Tibial artery (tissue), 4 donors: ENCODE data around the gene ASAP2.

Experiments used
- DNase-seq, 2 donors: peaks; one replicate each; pipeline ENCODE4 v3.0.0-alpha.2; 2019
- H3K27ac ChIP-seq, 2 donors: fragments of 200-600 bp; sonication (generic) in 1 of 2; 1 replicate in 1 of 2; 2 replicates in 1 of 2; pipeline ENCODE4 v1.5.1; 2018 to 2019; ENCODE audit warnings: mild to moderate bottlenecking in 1 of 2
- H3K27me3 ChIP-seq, 2 donors: fragments of 200-600 bp; sonication (generic) in 1 of 2; one replicate each; pipeline versions ENCODE4 v1.5.1 to v1.6.0; 2016 to 2019
- H3K36me3 ChIP-seq, 3 donors: fragments of 200-600 bp; sonication (generic) in 2 of 3; one replicate each; pipeline ENCODE4 v1.5.1; 2016 to 2019; ENCODE audit warnings: mild to moderate bottlenecking in 2 of 3
- H3K4me1 ChIP-seq, 4 donors: fragments of 200-600 bp; sonication (generic) in 2 of 4; 1 replicate in 3 of 4; 2 replicates in 1 of 4; pipeline ENCODE4 v1.5.1; 2016 to 2019
- H3K4me3 ChIP-seq, 2 donors: fragments of 200-600 bp; sonication (generic) in 1 of 2; 1 replicate in 1 of 2; 2 replicates in 1 of 2; pipeline ENCODE4 v1.5.1; 2018 to 2019; ENCODE audit warnings: mild to moderate bottlenecking in 2 of 2
- H3K9me3 ChIP-seq, 3 donors: fragments of 200-600 bp; sonication (generic) in 1 of 3; one replicate each; pipeline ENCODE4 v1.5.1; 2016 to 2019
- CTCF ChIP-seq, 2 experiments: fragments of 200-600 bp in 1 of 2; fragments of 450-650 bp in 1 of 2; IDR thresholded peaks; one replicate each; pipeline ENCODE4 v1.5.1; 2017 to 2019; ENCODE audit warnings: antibody characterized with exemption in 2 of 2, mild to moderate bottlenecking in 1 of 2, moderate library complexity in 1 of 2
- intact Hi-C: fragments of 100-400 bp; cut with DNase I; formaldehyde crosslinking; loops from one replicate; pipeline ENCODE4 v1.15.0; 2023; ENCODE audit warnings: low total_unique reads

The ASAP2 gene

DNA sequence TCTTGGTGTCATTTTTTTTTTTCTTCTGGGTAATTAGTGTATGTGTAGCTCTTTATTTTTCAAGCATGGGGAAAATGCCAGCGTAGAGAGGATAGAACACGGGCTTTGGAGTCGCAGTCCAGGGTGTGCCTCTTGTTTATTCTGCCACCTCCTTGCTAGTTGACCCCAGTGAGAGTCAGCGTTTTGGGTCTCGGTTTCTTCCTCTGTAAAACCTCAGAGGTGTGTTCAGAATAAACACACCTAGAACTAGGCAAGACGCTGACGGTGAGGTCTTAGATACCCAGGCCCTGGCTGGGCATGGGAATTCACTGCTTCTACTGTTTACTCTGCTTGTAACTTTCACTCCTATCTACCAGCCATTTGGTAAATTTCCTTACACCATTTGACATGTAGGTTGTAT, 41.8 kb downstream of the ASAP2 start:
- Histone ChIP-seq H3K36me3 (no peaks in the 10 kb centered on the region), H3K27me3 (no peaks in the 10 kb centered on the region), H3K9me3 (no peaks in the 10 kb centered on the region), H3K4me1 (peaks cover 0 to 81% (median 53%) of the 10 kb centered on the region in 4 donors), H3K27ac (peak overlapping the region; percentile 23 to 53), H3K4me3 (no peak overlapping the region)
- intact Hi-C loops, result no loop called here
- no peak for DNase-seq
- TF ChIP-seq CTCF (IDR thresholded peaks at IDR 0.05), result no peak

- no peaks in the 10 kb centered on the region for H3K27me3 ChIP-seq
- H3K36me3 ChIP-seq, result no peaks in the 10 kb centered on the region
- peak overlapping the region; percentile 23 to 53 for H3K27ac ChIP-seq
- intact Hi-C loops, result no loop called here
- H3K4me1 ChIP-seq, result peaks cover 0 to 81% (median 53%) of the 10 kb centered on the region in 4 donors
- no peak overlapping the region for H3K4me3 ChIP-seq
- no peak for DNase-seq
- TF ChIP-seq CTCF (IDR thresholded peaks at IDR 0.05), result no peak
- no peaks in the 10 kb centered on the region for H3K9me3 ChIP-seq
Observed at GRCh38 chr2:9249020-9249800, 42.6 kb downstream of the ASAP2 start.

GRCh38 chr2:9250091-9250490, 43.5 kb downstream of the ASAP2 start:
- intact Hi-C loops, result no loop called here
- no peaks in the 10 kb centered on the region for H3K36me3 ChIP-seq

DNA sequence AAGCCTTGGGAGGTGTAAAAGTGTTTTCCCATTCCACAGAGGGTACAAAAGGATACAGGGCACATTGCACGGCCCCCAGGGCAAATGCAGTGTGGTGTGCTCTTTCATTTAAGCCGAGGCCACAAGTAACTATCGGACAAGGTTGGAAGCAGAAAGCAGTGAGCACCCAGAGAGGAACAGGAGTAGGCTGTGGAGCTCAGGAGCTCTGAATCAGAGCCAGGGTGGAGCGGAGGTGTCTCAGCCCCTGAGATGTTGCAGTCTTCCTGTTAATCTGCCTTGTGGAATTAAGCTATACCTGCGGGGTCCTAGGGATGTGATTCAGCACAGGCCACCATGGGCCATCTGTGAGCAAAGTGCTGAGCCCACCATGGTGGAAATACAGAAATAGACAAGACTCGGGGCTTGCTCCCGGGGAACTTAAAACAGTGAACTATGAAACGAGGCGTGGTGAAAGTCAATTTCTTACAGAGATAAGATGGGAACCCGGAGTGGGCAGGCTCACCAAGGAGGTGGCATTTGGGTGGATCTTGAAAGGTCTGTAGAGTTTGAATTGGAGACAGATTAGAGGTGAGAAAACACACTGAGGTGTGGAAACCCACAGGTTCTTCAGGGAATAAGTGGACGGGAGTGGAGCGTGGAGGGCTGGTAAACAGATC, 44.0 kb downstream of the ASAP2 start:
- Histone ChIP-seq H3K9me3 (no peaks in the 10 kb centered on the region), H3K36me3 (no peaks in the 10 kb centered on the region), H3K27ac (peak overlapping the region; percentile 23 to 53), H3K27me3 (no peaks in the 10 kb centered on the region), H3K4me1 (peaks cover 0 to 72% (median 46%) of the 10 kb centered on the region in 4 donors), H3K4me3 (no peak overlapping the region)
- intact Hi-C loops, result no loop called here
- no peak for TF ChIP-seq CTCF (IDR thresholded peaks at IDR 0.05)
- DNase-seq, result no peak

More at GRCh38 chr2:9250091-9250490, 43.5 kb downstream of the ASAP2 start:
- Histone ChIP-seq H3K4me1 (peaks cover 0 to 73% (median 51%) of the 10 kb centered on the region in 4 donors), H3K9me3 (no peaks in the 10 kb centered on the region), H3K27ac (peak overlapping the region; percentile 23 to 53), H3K27me3 (no peaks in the 10 kb centered on the region), H3K4me3 (no peak overlapping the region)
- no peak for DNase-seq
- no peak for TF ChIP-seq CTCF (IDR thresholded peaks at IDR 0.05)

DNA sequence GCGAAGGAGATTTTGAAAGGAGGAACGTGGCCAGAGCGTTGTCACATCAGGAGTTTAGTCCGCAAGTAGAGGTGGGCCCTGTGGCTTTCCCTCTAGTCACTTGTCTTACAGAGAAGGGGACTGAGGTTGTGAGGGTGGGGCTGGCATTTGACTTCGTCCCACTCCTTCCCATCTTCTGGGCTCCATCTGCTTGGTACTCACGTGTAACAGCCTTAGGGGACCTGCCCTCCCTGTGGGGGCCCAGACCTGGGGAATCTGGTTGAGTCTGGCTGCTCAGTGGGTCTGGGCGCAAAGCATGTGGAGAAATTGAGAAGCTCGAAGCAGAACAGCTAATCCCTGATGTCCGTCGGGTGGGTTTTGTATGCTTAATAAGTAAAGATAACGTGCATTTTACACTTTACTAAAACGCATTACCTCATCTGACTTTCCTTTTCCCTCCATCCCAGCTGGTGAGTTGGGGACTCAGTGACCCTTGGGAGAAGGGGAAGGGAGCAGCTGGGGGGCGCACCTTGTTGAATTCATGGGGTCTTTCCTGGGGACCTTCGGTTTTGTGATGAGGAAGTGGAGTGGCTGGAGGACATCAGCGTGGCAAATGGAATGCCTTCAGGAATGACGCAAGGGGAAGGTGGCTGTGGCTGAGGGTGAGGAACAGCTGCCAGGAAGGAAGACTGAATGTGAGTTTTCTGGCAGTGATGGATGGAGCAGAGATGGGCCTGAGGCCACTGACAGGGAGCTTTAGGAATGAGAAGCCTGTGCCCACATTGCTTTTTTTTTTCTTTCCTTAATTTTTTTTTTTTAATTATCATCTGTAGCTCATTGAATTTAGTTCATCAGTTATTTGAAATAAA, 44.8 kb downstream of the ASAP2 start:
- intact Hi-C loops, result no loop called here
- Histone ChIP-seq H3K4me3 (no peak overlapping the region), H3K4me1 (peaks cover 0 to 71% (median 45%) of the 10 kb centered on the region in 4 donors), H3K27me3 (no peaks in the 10 kb centered on the region), H3K9me3 (no peaks in the 10 kb centered on the region), H3K27ac (peak overlapping the region; percentile 23 to 58), H3K36me3 (no peaks in the 10 kb centered on the region)
- no peak for TF ChIP-seq CTCF (IDR thresholded peaks at IDR 0.05)
- DNase-seq, result peak in 1 of 2 donors; percentile 78
